ENCODE results near the gene DHDDS. TPM values are rescaled to one million over a fixed set of nuclear protein-coding genes. Genes with fewer than 3 reads are reported as not detected.
A peak's percentile ranks its signal among the peaks of the same experiment; 100 is the strongest.
"Not testable (repeated sequence)": the region's sequence is repeated elsewhere in the genome, so short reads cannot be mapped to it uniquely, and the experiment has no call there.

Gene DHDDS
- 10 to 100 TPM; 28.9 to 39.0 TPM for total RNA-seq

- H3K4me3 ChIP-seq: peak within 1 kb of the TSS; percentile 50 to 52
- peak; percentile 100 for TF ChIP-seq POLR2AphosphoS5 (IDR thresholded peaks at IDR 0.05)
- peak in 2 of 4 experiments; percentile 8 to 34 for TF ChIP-seq CTCF (IDR thresholded peaks at IDR 0.05)
- TF ChIP-seq POLR2A (IDR thresholded peaks at IDR 0.05): peak; percentile 76
- WGBS: under 1% methylated on average over 44 of the region's 45 CpGs
- no peaks in the 10 kb centered on the region for H3K27me3 ChIP-seq (replicated peaks; ENCODE audit: insufficient read depth)
- DNase-seq (ENCODE audit: low spot score): peak; percentile 96
- H3K9me3 ChIP-seq: no peaks in the 10 kb centered on the region
- intact Hi-C loops (cut with DNase I): loop anchor here (5.0 kb wide), 1 partner anchor 40 kb away; the partner anchor contains the start of gene HMGN2
- peak within 1 kb of the TSS; percentile 66 to 75 for H3K27ac ChIP-seq
- H3K36me3 ChIP-seq: no peaks in the 10 kb centered on the region
- peaks cover 6% of the 10 kb centered on the region for H3K4me1 ChIP-seq (replicated peaks)
Observed at GRCh38 chr1:26431979-26432695, at the start of gene DHDDS. DHDDS (plus strand) TSS chr1:26432321; CDS start chr1:26432946, 625 bp downstream.

- Histone ChIP-seq H3K4me1 (replicated peaks) (no peaks in the 10 kb centered on the region), H3K9me3 (no peaks in the 10 kb centered on the region), H3K27me3 (replicated peaks; ENCODE audit: insufficient read depth) (no peaks in the 10 kb centered on the region), H3K4me3 (no peak overlapping the region), H3K27ac (no peak overlapping the region), H3K36me3 (no peaks in the 10 kb centered on the region)
- 82% methylated on average over 3 of the region's 3 CpGs for WGBS
- no peak for TF ChIP-seq POLR2A (IDR thresholded peaks at IDR 0.05)
- TF ChIP-seq CTCF (IDR thresholded peaks at IDR 0.05): no peak
- no peak for TF ChIP-seq POLR2AphosphoS5 (IDR thresholded peaks at IDR 0.05)
- DNase-seq (ENCODE audit: low spot score): no peak
- intact Hi-C loops (cut with DNase I): no loop called here
Observed at GRCh38 chr1:26384076-26384475, 48.0 kb upstream of the DHDDS start.

- H3K27ac ChIP-seq; DNase-seq (ENCODE audit: low spot score); H3K36me3 ChIP-seq; H3K9me3 ChIP-seq; H3K4me1 ChIP-seq (replicated peaks); H3K27me3 ChIP-seq (replicated peaks; ENCODE audit: insufficient read depth); intact Hi-C loops (cut with DNase I); H3K4me3 ChIP-seq: not testable (repeated sequence)
- 86% methylated on average over 3 of the region's 3 CpGs for WGBS
Observed at GRCh38 chr1:26385063-26385462, 47.1 kb upstream of the DHDDS start.

- no peaks in the 10 kb centered on the region for H3K4me1 ChIP-seq (replicated peaks)
- no peaks in the 10 kb centered on the region for H3K36me3 ChIP-seq
- no peaks in the 10 kb centered on the region for H3K9me3 ChIP-seq
- H3K27ac ChIP-seq: no peak overlapping the region
- intact Hi-C loops (cut with DNase I): no loop called here
- no peak for TF ChIP-seq CTCF (IDR thresholded peaks at IDR 0.05)
- no peak for TF ChIP-seq POLR2AphosphoS5 (IDR thresholded peaks at IDR 0.05)
- TF ChIP-seq POLR2A (IDR thresholded peaks at IDR 0.05): no peak
- no peaks in the 10 kb centered on the region for H3K27me3 ChIP-seq (replicated peaks; ENCODE audit: insufficient read depth)
- H3K4me3 ChIP-seq: no peak overlapping the region
- DNase-seq (ENCODE audit: low spot score): no peak
- WGBS: 66% methylated on average over 7 of the region's 7 CpGs
Observed at GRCh38 chr1:26387447-26387846, 44.7 kb upstream of the DHDDS start.

- H3K9me3 ChIP-seq: no peaks in the 10 kb centered on the region
- H3K4me1 ChIP-seq (replicated peaks): no peaks in the 10 kb centered on the region
- TF ChIP-seq CTCF (IDR thresholded peaks at IDR 0.05) (no peak), POLR2AphosphoS5 (IDR thresholded peaks at IDR 0.05) (no peak), POLR2A (IDR thresholded peaks at IDR 0.05) (no peak)
- WGBS: 76% methylated on average over 7 of the region's 7 CpGs
- H3K36me3 ChIP-seq: no peaks in the 10 kb centered on the region
- no peaks in the 10 kb centered on the region for H3K27me3 ChIP-seq (replicated peaks; ENCODE audit: insufficient read depth)
- no peak overlapping the region for H3K27ac ChIP-seq
- DNase-seq (ENCODE audit: low spot score): no peak
- H3K4me3 ChIP-seq: no peak overlapping the region
- intact Hi-C loops (cut with DNase I): no loop called here
Observed at GRCh38 chr1:26388791-26389445, 43.2 kb upstream of the DHDDS start.

Measured in prostate gland (tissue), 2 donors.